ENCODE data around the gene GALT.

- TF ChIP-seq POLR2A (IDR thresholded peaks at IDR 0.05) (no peak), CTCF (IDR thresholded peaks at IDR 0.05) (no peak)
These were observed 44.8 kb downstream of the GALT start, which contains the start of gene CCL19 for GRCh38 chr9:34690983-34691935.

Measured in stomach (tissue), 4 donors.